Measurements from ENCODE around the gene TGOLN2.
A peak's percentile ranks its signal among the peaks of the same experiment; 100 is the strongest.

The TGOLN2 gene

DNA sequence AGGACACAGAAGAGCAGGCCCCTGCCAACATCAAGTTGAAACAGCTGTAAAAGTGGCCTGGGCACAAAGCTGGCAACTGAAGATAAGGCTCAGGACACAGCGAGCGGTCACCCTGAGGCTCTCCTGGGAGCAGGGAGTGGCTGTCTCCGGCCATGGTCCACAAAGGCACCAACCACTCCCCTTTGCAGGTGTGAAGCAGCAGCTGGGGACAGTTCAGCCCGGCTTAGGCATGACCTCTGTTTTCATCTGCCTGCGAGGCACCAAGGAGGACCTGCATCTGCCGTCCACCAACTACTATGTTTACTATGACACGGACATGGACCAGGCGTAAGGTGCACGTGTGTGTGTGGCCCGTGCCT, 12.9 kb downstream of the TGOLN2 start:
- Histone ChIP-seq H3K4me1 (ENCODE audit: insufficient read depth, poor library complexity, severe bottlenecking) (peaks cover 25% of the 10 kb centered on the region), H3K4me3 (ENCODE audit: severe bottlenecking) (no peak overlapping the region), H3K27ac (ENCODE audit: poor library complexity, severe bottlenecking) (peak overlapping the region; percentile 66), H3K9me3 (ENCODE audit: severe bottlenecking) (no peaks in the 10 kb centered on the region), H3K36me3 (ENCODE audit: low read depth) (peaks cover 32% of the 10 kb centered on the region), H3K27me3 (ENCODE audit: insufficient read depth, poor library complexity, severe bottlenecking) (no peaks in the 10 kb centered on the region)
- ATAC-seq (ENCODE audit: low read depth) (no peak), DNase-seq (ENCODE audit: low spot score) (no peak)
- TF ChIP-seq, protein P1, sequence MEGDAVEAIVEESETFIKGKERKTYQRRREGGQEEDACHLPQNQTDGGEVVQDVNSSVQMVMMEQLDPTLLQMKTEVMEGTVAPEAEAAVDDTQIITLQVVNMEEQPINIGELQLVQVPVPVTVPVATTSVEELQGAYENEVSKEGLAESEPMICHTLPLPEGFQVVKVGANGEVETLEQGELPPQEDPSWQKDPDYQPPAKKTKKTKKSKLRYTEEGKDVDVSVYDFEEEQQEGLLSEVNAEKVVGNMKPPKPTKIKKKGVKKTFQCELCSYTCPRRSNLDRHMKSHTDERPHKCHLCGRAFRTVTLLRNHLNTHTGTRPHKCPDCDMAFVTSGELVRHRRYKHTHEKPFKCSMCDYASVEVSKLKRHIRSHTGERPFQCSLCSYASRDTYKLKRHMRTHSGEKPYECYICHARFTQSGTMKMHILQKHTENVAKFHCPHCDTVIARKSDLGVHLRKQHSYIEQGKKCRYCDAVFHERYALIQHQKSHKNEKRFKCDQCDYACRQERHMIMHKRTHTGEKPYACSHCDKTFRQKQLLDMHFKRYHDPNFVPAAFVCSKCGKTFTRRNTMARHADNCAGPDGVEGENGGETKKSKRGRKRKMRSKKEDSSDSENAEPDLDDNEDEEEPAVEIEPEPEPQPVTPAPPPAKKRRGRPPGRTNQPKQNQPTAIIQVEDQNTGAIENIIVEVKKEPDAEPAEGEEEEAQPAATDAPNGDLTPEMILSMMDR (IDR thresholded peaks at IDR 0.05; ENCODE audit: poor library complexity, severe bottlenecking) = no peak

DNA sequence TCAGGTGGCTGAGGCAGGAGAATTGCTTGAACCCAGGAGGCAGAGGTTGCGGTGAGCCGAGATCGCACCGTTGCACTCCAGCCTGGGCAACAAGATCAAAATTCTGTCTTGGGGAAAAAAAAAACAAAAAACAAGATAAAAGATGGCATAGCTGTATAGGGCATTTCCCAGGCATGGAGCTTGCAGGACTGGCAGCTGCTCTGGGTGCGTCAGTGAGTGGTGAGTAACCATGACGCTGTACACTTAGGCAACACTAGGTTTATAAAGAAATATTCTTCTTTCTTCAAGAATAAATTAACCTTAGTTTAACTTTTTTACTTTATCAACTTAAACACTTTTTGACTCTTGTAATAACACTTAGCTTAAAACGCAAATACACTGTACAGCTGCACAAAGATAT, 15.4 kb downstream of the TGOLN2 start:
- Histone ChIP-seq H3K27ac (ENCODE audit: poor library complexity, severe bottlenecking) (peak overlapping the region; percentile 66), H3K27me3 (ENCODE audit: insufficient read depth, poor library complexity, severe bottlenecking) (no peaks in the 10 kb centered on the region), H3K4me3 (ENCODE audit: severe bottlenecking) (no peak overlapping the region), H3K4me1 (ENCODE audit: insufficient read depth, poor library complexity, severe bottlenecking) (peaks cover 25% of the 10 kb centered on the region), H3K9me3 (ENCODE audit: severe bottlenecking) (no peaks in the 10 kb centered on the region), H3K36me3 (ENCODE audit: low read depth) (peaks cover 23% of the 10 kb centered on the region)
- ATAC-seq (ENCODE audit: low read depth) = peak; percentile 88
- TF ChIP-seq, protein P1 (IDR thresholded peaks at IDR 0.05; ENCODE audit: poor library complexity, severe bottlenecking) = no peak
- DNase-seq (ENCODE audit: low spot score) = no peak

DNA sequence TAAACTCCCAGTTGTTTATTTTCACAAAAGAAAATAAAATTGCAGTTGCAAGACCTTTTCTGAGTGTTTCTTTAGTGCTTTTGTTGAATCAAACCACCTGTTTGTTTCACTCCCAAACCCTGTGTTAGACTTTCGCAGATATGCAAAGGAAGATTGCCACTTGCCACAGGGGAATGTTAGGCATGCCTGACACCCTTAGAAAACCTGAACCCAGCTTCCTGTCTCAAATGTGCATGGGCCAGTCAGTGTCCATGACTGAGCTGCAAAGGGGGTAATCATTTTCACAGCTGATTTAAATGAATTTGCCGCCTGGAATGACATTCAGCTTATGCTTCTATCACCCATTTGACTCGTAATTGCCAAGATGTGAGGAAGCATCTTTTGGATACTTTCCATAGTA, 17.5 kb downstream of the TGOLN2 start:
- no peak overlapping the region for H3K27ac ChIP-seq (ENCODE audit: poor library complexity, severe bottlenecking)
- peaks cover 25% of the 10 kb centered on the region for H3K4me1 ChIP-seq (ENCODE audit: insufficient read depth, poor library complexity, severe bottlenecking)
- TF ChIP-seq, protein P1 (IDR thresholded peaks at IDR 0.05; ENCODE audit: poor library complexity, severe bottlenecking) = no peak

DNA sequence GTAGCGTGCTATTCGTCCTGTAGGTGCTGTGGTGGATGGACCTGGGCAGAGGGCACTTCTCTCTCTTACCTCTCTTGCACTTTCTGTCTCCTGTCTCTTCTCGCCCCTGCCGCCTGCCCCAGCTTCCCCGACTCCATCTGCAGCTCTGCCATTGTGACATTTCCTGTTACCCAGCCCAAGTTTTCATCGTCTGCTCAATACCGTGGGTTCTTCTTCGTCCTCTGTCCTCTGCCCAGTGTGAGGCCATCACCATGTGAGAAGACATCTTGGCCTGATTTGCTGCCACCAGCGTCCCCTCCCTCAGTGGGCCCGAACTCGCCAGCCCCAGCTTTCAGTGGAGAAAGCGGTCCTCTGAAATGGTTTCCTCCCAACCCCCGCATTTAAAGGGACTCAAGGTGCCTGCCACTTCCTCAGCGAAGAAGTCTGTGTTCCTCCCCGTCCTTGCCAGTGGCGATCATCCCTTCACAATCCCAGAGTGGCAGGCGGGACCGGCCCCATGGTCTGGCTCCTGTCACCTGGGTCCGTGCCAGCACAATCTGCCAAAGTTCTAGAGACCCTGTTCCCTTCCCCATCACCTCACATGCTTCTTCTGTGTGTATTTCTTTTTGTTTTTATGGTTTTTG, 18.0 kb downstream of the TGOLN2 start:
- Histone ChIP-seq H3K9me3 (ENCODE audit: severe bottlenecking) (no peaks in the 10 kb centered on the region), H3K27me3 (ENCODE audit: insufficient read depth, poor library complexity, severe bottlenecking) (no peaks in the 10 kb centered on the region), H3K4me3 (ENCODE audit: severe bottlenecking) (no peak overlapping the region), H3K36me3 (ENCODE audit: low read depth) (peaks cover 42% of the 10 kb centered on the region), H3K27ac (ENCODE audit: poor library complexity, severe bottlenecking) (no peak overlapping the region), H3K4me1 (ENCODE audit: insufficient read depth, poor library complexity, severe bottlenecking) (peaks cover 25% of the 10 kb centered on the region)
- ATAC-seq (ENCODE audit: low read depth) (no peak), DNase-seq (ENCODE audit: low spot score) (no peak)
- TF ChIP-seq, protein P1 (IDR thresholded peaks at IDR 0.05; ENCODE audit: poor library complexity, severe bottlenecking) = no peak

More for the DNA sequence above, 17.5 kb downstream of the TGOLN2 start:
- H3K4me3 ChIP-seq (ENCODE audit: severe bottlenecking) = no peak overlapping the region
- peaks cover 39% of the 10 kb centered on the region for H3K36me3 ChIP-seq (ENCODE audit: low read depth)
- ATAC-seq (ENCODE audit: low read depth) = no peak
- no peak for DNase-seq (ENCODE audit: low spot score)
- no peaks in the 10 kb centered on the region for H3K9me3 ChIP-seq (ENCODE audit: severe bottlenecking)
- H3K27me3 ChIP-seq (ENCODE audit: insufficient read depth, poor library complexity, severe bottlenecking) = no peaks in the 10 kb centered on the region

DNA sequence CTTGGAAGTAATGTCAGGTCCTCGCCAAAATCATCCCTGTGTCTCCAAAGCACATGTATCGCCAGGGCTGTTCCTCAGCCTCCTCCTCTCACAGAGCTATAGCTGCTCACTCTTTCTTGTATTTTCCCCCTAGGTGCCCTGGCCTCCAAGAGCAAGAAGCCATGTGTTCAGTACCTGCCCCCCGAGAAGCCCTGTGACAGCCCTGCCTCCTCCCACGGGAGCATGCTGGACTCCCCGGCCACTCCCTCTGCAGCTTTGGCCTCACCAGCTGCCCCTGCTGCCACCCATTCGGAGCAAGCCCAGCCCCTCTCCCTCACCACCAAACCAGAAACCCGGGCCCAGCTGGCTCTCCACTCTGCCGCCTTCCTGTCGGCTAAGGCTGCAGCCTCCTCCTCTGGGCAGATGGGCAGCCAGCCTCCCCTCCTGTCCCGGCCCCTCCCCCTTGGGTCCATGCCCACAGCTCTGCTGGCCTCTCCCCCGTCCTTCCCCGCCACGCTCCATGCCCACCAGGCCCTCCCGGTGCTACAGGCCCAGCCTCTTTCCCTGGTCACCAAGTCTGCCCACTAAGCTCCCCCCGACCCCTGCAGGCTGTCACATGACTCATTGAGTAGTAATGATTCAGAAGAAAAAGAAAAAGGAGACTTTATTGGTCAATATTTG, 18.8 kb downstream of the TGOLN2 start:
- H3K9me3 ChIP-seq (ENCODE audit: severe bottlenecking) = no peaks in the 10 kb centered on the region
- H3K36me3 ChIP-seq (ENCODE audit: low read depth) = peaks cover 49% of the 10 kb centered on the region
- TF ChIP-seq, protein P1 (IDR thresholded peaks at IDR 0.05; ENCODE audit: poor library complexity, severe bottlenecking) = no peak
- ATAC-seq (ENCODE audit: low read depth) (no peak), DNase-seq (ENCODE audit: low spot score) (no peak)
- no peak overlapping the region for H3K27ac ChIP-seq (ENCODE audit: poor library complexity, severe bottlenecking)
- no peaks in the 10 kb centered on the region for H3K27me3 ChIP-seq (ENCODE audit: insufficient read depth, poor library complexity, severe bottlenecking)
- H3K4me1 ChIP-seq (ENCODE audit: insufficient read depth, poor library complexity, severe bottlenecking) = peaks cover 24% of the 10 kb centered on the region
- no peak overlapping the region for H3K4me3 ChIP-seq (ENCODE audit: severe bottlenecking)
